H1 (cell line): ENCODE results near the gene IL36B. TPM values are rescaled to one million over a fixed set of nuclear protein-coding genes. Genes with fewer than 3 reads are reported as not detected.

ENCODE experiments used
- CEBPB ChIP-seq: IDR thresholded peaks from 2 replicates; pipeline ENCODE4 v1.6.1; 2012; ENCODE audit warnings: low read depth, low read length
- RXRA ChIP-seq: IDR thresholded peaks from 2 replicates; pipeline ENCODE4 v1.6.1; 2011; ENCODE audit warnings: low read depth, mild to moderate bottlenecking, low read length, moderate library complexity; ENCODE audit not compliant: insufficient read depth
- SIRT6 ChIP-seq: IDR thresholded peaks from one replicate; pipeline ENCODE4 v1.7.1; 2012; ENCODE audit warnings: low read length, inconsistent platforms
- TCF12 ChIP-seq: IDR thresholded peaks from 2 replicates; pipeline ENCODE4 v1.6.1; 2011; ENCODE audit warnings: low read depth, mild to moderate bottlenecking, low read length
- polyA plus RNA-seq, 7 experiments: library from polyadenylated mRNA; depleted of rRNA in 3 of 7; stranded (reverse) in 5 of 7; unstranded in 2 of 7; fragments of >200 nt in 5 of 7; fragments of 200-250 nt in 2 of 7; gene quantifications; 1 replicate in 5 of 7; 2 replicates in 1 of 7; 4 replicates in 1 of 7; pipeline versions ENCODE4 v1.2.1 to v1.2.3, GENCODE V29; 2011 to 2013; ENCODE audit warnings: missing spikeins in 2 of 7, mixed read lengths in 2 of 7
- total RNA-seq: library from RNA; stranded (reverse); fragmentation: NEBNext Ultra II Directional; extraction: Animal tissue kit (Norgen Biotek cat#: 25700); gene quantifications from 2 replicates; pipeline ENCODE4 v1.2.1, GENCODE V29; 2021
- TF ChIP-seq, protein P1 (sequence below): IDR thresholded peaks from 2 replicates; pipeline ENCODE4 v1.6.1; 2011; ENCODE audit warnings: low read length, improper control_type of control experiment

Gene IL36B
- total and polyA plus RNA-seq, 2 of the 8 experiments (the other 6 are each of a cell fraction or from before 2014, with no cell fraction given): not detected

DNA sequence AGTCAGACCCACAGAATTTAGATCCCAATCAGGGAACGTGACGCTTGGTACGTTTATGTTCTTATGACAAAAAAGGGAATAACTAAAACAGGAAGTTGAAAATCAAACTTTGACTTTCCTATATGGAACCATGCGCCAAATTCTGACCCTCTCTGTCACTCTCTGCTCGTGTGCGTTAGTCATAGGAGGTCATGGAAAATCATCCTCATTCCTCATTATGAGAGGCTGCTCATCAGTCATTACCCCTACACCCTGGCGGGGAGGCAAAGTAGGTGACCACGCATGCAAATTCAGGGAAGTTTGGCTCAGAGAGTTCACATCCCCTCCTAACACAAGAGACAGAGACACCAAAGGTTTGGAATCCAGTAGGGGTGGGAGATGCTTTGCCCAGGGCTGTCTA, 30.6 kb upstream of the IL36B start (continued):
- TF ChIP-seq, protein P1, sequence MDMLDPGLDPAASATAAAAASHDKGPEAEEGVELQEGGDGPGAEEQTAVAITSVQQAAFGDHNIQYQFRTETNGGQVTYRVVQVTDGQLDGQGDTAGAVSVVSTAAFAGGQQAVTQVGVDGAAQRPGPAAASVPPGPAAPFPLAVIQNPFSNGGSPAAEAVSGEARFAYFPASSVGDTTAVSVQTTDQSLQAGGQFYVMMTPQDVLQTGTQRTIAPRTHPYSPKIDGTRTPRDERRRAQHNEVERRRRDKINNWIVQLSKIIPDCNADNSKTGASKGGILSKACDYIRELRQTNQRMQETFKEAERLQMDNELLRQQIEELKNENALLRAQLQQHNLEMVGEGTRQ: no peak
- no peak for TF ChIP-seq RXRA
- TF ChIP-seq SIRT6: no peak
- no peak for TF ChIP-seq TCF12
- no peak for TF ChIP-seq CEBPB
